Measurements from ENCODE around the gene CARD19. TPM values are rescaled to one million over a fixed set of nuclear protein-coding genes. Genes with fewer than 3 reads are reported as not detected.
"Not testable (repeated sequence)": the region's sequence is repeated elsewhere in the genome, so short reads cannot be mapped to it uniquely, and the experiment has no call there.

Gene CARD19
- total RNA-seq, 1 experiment from 2014 or later: 63.4 TPM

DNA sequence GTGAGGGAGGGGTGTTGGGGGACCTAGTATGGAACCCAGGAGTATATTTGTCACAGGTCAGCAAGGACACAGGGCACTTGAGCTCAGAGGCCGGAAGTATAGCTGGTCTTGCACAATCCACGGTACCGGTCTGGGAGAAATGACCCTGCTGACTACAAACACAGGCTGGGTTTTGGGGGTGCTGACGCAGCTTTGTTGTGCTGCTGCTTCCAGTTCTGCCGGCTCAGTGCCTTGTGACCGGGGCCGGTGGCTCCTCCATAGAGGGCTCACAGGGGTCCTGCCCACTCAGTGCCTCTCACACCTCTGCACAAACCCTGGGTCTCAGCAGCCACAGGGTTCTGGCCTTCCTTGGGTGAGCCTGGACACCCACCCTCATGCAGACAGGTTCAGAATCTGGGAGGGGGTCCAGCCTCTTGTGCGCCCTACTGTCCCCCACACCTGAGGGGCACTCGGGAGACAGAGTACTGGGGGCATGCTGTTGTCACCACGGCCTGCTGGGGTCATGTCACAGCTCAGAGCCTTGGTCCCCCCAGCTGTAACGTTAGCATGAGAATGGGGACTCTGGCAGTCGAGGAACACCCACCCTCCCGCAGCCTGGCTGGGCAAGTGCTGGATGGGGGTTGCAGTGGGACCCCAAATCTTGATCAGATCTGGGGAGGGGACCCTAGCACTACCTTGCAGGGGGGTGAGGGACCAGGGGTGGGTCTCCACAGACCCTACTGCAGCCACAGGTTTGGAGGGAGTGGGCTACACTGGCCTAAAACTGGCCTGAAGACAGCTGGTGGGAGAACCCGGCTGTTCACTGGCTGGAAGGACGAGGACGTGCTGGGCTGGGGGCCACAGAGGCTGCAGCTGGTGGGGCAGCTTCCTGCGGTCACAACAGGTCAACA, 20.3 kb downstream of the CARD19 start:
- Histone ChIP-seq H3K4me1 (ENCODE audit: control insufficient read depth, insufficient read depth, low read length) (no peaks in the 10 kb centered on the region), H3K4me3 (ENCODE audit: low read depth in 2 of 2, low read length in 2 of 2) (no peak overlapping the region), H3K27me3 (ENCODE audit: control insufficient read depth, insufficient read depth, low read length) (no peaks in the 10 kb centered on the region), H3K27ac (ENCODE audit: low read length) (no peak overlapping the region), H3K9me3 (ENCODE audit: control insufficient read depth, insufficient read depth, low read depth, low read length) (no peaks in the 10 kb centered on the region), H3K36me3 (ENCODE audit: control insufficient read depth, insufficient read depth, low read length) (no peaks in the 10 kb centered on the region)
- ATAC-seq (0 out of 2 replicates have a peak, but pooled peaks have one; percentile 18), DNase-seq (ENCODE audit: low read depth, low spot score) (no peak)
- BruUV-seq (replicated peaks): no TSS peak
- TF ChIP-seq, protein P1, sequence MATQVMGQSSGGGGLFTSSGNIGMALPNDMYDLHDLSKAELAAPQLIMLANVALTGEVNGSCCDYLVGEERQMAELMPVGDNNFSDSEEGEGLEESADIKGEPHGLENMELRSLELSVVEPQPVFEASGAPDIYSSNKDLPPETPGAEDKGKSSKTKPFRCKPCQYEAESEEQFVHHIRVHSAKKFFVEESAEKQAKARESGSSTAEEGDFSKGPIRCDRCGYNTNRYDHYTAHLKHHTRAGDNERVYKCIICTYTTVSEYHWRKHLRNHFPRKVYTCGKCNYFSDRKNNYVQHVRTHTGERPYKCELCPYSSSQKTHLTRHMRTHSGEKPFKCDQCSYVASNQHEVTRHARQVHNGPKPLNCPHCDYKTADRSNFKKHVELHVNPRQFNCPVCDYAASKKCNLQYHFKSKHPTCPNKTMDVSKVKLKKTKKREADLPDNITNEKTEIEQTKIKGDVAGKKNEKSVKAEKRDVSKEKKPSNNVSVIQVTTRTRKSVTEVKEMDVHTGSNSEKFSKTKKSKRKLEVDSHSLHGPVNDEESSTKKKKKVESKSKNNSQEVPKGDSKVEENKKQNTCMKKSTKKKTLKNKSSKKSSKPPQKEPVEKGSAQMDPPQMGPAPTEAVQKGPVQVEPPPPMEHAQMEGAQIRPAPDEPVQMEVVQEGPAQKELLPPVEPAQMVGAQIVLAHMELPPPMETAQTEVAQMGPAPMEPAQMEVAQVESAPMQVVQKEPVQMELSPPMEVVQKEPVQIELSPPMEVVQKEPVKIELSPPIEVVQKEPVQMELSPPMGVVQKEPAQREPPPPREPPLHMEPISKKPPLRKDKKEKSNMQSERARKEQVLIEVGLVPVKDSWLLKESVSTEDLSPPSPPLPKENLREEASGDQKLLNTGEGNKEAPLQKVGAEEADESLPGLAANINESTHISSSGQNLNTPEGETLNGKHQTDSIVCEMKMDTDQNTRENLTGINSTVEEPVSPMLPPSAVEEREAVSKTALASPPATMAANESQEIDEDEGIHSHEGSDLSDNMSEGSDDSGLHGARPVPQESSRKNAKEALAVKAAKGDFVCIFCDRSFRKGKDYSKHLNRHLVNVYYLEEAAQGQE (IDR thresholded peaks at IDR 0.05; ENCODE audit: insufficient read depth in 1 of 2, low read depth in 2 of 2, low read length in 1 of 2): no peak
- TF ChIP-seq, protein P2, sequence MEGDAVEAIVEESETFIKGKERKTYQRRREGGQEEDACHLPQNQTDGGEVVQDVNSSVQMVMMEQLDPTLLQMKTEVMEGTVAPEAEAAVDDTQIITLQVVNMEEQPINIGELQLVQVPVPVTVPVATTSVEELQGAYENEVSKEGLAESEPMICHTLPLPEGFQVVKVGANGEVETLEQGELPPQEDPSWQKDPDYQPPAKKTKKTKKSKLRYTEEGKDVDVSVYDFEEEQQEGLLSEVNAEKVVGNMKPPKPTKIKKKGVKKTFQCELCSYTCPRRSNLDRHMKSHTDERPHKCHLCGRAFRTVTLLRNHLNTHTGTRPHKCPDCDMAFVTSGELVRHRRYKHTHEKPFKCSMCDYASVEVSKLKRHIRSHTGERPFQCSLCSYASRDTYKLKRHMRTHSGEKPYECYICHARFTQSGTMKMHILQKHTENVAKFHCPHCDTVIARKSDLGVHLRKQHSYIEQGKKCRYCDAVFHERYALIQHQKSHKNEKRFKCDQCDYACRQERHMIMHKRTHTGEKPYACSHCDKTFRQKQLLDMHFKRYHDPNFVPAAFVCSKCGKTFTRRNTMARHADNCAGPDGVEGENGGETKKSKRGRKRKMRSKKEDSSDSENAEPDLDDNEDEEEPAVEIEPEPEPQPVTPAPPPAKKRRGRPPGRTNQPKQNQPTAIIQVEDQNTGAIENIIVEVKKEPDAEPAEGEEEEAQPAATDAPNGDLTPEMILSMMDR (IDR thresholded peaks at IDR 0.05): no peak
- no peak for TF ChIP-seq SIN3A (IDR thresholded peaks at IDR 0.05; ENCODE audit: borderline replicate concordance, insufficient read depth, low read depth, low read length)
- no peak for TF ChIP-seq POLR2AphosphoS5 (IDR thresholded peaks at IDR 0.05; ENCODE audit: low read depth, low read length)
- ChIA-PET POLR2A (interaction anchor here (0.7 kb wide), 1 partner anchor 695 kb away, joined by 3 read pairs; no protein-coding TSS in a partner anchor), CTCF (no interaction called here)
- intact Hi-C loops (cut with micrococcal nuclease; ENCODE audit: unreplicated experiment): no loop called here
- in situ Hi-C loops (cut with HindIII; ENCODE audit: low pct_unique_long_range_greater_than_20kb, low sequenced_read_pairs): no loop called here

DNA sequence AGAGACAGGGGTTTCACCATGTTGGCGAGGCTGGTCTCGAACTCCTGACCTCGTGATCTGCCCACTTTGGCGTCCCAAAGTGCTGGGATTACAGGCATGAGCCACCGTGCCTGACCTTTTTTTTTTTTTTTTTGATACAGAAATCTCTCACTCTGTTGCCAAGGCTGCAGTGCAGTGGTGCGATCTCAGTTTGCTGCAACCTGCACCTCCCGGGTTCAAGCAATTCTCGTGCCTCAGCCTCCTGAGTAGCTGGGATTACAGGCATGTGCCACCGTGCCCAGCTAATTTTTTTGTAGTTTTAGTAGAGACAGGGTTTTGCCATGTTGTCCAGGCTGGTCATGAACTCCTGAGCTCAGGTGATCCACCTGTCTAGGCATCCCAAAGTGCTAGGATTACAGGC, 21.5 kb downstream of the CARD19 start:
- in situ Hi-C loops (cut with HindIII; ENCODE audit: low pct_unique_long_range_greater_than_20kb, low sequenced_read_pairs); POLR2A ChIA-PET; ATAC-seq; H3K27me3 ChIP-seq (ENCODE audit: control insufficient read depth, insufficient read depth, low read length); DNase-seq (ENCODE audit: low read depth, low spot score); H3K9me3 ChIP-seq (ENCODE audit: control insufficient read depth, insufficient read depth, low read depth, low read length); H3K4me3 ChIP-seq (ENCODE audit: low read depth in 2 of 2, low read length in 2 of 2); CTCF ChIA-PET; BruUV-seq (replicated peaks); H3K36me3 ChIP-seq (ENCODE audit: control insufficient read depth, insufficient read depth, low read length); H3K27ac ChIP-seq (ENCODE audit: low read length); intact Hi-C loops (cut with micrococcal nuclease; ENCODE audit: unreplicated experiment); H3K4me1 ChIP-seq (ENCODE audit: control insufficient read depth, insufficient read depth, low read length): not testable (repeated sequence)
